Parathyroid adenoma (tissue), 2 donors: ENCODE results near the gene ZNF154.

Source experiments
- H2AFZ ChIP-seq: fragments of 300-600 bp; sonication (generic); one replicate; pipeline ENCODE4 v1.7.0; 2017; ENCODE audit warnings: antibody characterized with exemption, mild to moderate bottlenecking
- H3K27ac ChIP-seq: fragments of 300-600 bp; sonication (generic); one replicate; pipeline ENCODE4 v1.7.0; 2017
- H3K27me3 ChIP-seq: fragments of 300-600 bp; sonication (generic); one replicate; pipeline ENCODE4 v1.7.0; 2017; ENCODE audit warnings: low read length; ENCODE audit not compliant: control insufficient read depth, insufficient read depth
- H3K36me3 ChIP-seq: fragments of 300-600 bp; sonication (generic); one replicate; pipeline ENCODE4 v1.7.0; 2017; ENCODE audit warnings: low read length; ENCODE audit not compliant: control insufficient read depth, insufficient read depth
- H3K4me1 ChIP-seq: fragments of 300-600 bp; sonication (generic); one replicate; pipeline ENCODE4 v1.7.0; 2017; ENCODE audit warnings: control low read depth
- H3K4me2 ChIP-seq: fragments of 300-600 bp; sonication (generic); one replicate; pipeline ENCODE4 v1.7.0; 2017; ENCODE audit warnings: low read length
- H3K4me3 ChIP-seq: fragments of 300-600 bp; sonication (generic); one replicate; pipeline ENCODE4 v1.7.0; 2017; ENCODE audit warnings: low read depth, low read length
- H3K79me2 ChIP-seq: fragments of 300-600 bp; sonication (generic); one replicate; pipeline ENCODE4 v1.7.0; 2017; ENCODE audit warnings: control low read depth
- H3K9ac ChIP-seq: fragments of 300-600 bp; sonication (generic); one replicate; pipeline ENCODE4 v1.7.0; 2017; ENCODE audit warnings: mild to moderate bottlenecking
- H3K9me3 ChIP-seq: fragments of 300-600 bp; sonication (generic); one replicate; pipeline ENCODE4 v1.7.0; 2017; ENCODE audit warnings: low read length; ENCODE audit not compliant: control insufficient read depth
- CTCF ChIP-seq: fragments of 300-600 bp; sonication (generic); IDR thresholded peaks from one replicate; pipeline ENCODE4 v1.7.0; 2017; ENCODE audit warnings: antibody characterized with exemption, mild to moderate bottlenecking
- donor health status: primary hyperparathyroidism.

The ZNF154 gene

GRCh38 chr19:57706346-57706745, 2.7 kb downstream of the ZNF154 start:
- Histone ChIP-seq H3K79me2 (peaks cover 32% of the 10 kb centered on the region), H3K9me3 (no peaks in the 10 kb centered on the region), H2AFZ (no peak overlapping the region), H3K27ac (no peak overlapping the region), H3K4me1 (peaks cover 5% of the 10 kb centered on the region), H3K9ac (no peak overlapping the region), H3K4me3 (no peak overlapping the region), H3K4me2 (no peak overlapping the region), H3K27me3 (no peaks in the 10 kb centered on the region), H3K36me3 (no peaks in the 10 kb centered on the region)
- no peak for TF ChIP-seq CTCF

GRCh38 chr19:57701625-57702024, 7.4 kb downstream of the ZNF154 start:
- Histone ChIP-seq H2AFZ (no peak overlapping the region), H3K9ac (no peak overlapping the region), H3K27me3 (no peaks in the 10 kb centered on the region), H3K4me2 (no peak overlapping the region), H3K79me2 (peaks cover 27% of the 10 kb centered on the region), H3K36me3 (no peaks in the 10 kb centered on the region), H3K9me3 (no peaks in the 10 kb centered on the region), H3K4me1 (no peaks in the 10 kb centered on the region), H3K4me3 (no peak overlapping the region), H3K27ac (no peak overlapping the region)
- TF ChIP-seq CTCF: no peak

GRCh38 chr19:57689750-57690149, 19.3 kb downstream of the ZNF154 start:
- no peak overlapping the region for H3K9ac ChIP-seq
- H3K36me3 ChIP-seq: no peaks in the 10 kb centered on the region
- H3K4me3 ChIP-seq: no peak overlapping the region
- no peaks in the 10 kb centered on the region for H3K4me1 ChIP-seq
- H3K79me2 ChIP-seq: peaks cover 41% of the 10 kb centered on the region
- no peaks in the 10 kb centered on the region for H3K27me3 ChIP-seq
- no peak overlapping the region for H3K4me2 ChIP-seq
- no peak for TF ChIP-seq CTCF
- H2AFZ ChIP-seq: no peak overlapping the region
- H3K27ac ChIP-seq: no peak overlapping the region
- H3K9me3 ChIP-seq: no peaks in the 10 kb centered on the region

- Histone ChIP-seq H3K4me2 (no peak overlapping the region), H3K4me1 (peaks cover 11% of the 10 kb centered on the region), H3K27ac (no peak overlapping the region), H3K36me3 (no peaks in the 10 kb centered on the region), H2AFZ (no peak overlapping the region), H3K79me2 (peaks cover 57% of the 10 kb centered on the region), H3K9me3 (no peaks in the 10 kb centered on the region), H3K27me3 (no peaks in the 10 kb centered on the region), H3K9ac (no peak overlapping the region), H3K4me3 (no peak overlapping the region)
- no peak for TF ChIP-seq CTCF
These were observed 20.8 kb downstream of the ZNF154 start for GRCh38 chr19:57688011-57688763.
